HL-60 (cell line): ENCODE measurements around the gene USP17L15.
"Not testable (repeated sequence)": the region's sequence is repeated elsewhere in the genome, so short reads cannot be mapped to it uniquely, and the experiment has no call there.

ENCODE experiments used
- SPI1 ChIP-seq: IDR thresholded peaks from 2 replicates; pipeline ENCODE4 v1.6.1; 2012; ENCODE audit warnings: low read depth, mild to moderate bottlenecking, borderline replicate concordance
- TF ChIP-seq, protein P1 (sequence below): IDR thresholded peaks from one replicate; pipeline ENCODE4 v1.5.1; 2011; ENCODE audit warnings: low read length, control low read depth, inconsistent platforms; ENCODE audit not compliant: insufficient read depth

DNA sequence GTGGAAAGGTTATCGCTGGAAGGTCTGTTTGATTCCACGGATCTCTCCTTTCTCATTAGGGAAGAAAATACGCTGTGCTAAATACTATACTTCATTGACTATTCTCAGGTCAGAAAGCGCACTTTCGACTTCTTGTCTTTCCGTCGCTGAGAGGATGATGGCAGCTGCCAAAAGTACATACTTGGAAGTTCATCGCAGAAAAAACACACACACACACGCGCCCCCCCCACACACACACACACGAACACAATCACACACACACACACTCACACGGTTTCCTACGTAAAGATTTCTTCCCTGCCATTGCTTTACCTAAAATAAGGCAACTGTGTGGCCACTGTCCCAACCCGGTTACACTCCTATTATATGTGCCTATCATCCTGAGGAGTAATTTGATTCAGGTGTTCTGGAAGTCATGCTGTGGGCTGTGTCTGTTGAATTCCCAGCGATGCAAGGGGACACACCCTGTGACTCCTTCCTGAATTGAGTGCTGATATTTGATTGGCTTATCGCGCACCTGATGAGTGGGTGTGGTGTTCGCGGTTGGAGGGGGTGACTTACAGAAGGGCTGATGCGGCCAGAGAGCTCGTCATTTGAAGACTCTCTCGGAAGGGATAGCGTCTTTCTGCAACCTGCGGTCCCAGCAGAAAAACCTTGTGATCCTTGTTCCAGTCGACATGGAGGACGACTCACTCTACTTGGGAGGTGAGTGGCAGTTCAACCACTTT is 13.9 kb downstream of the USP17L15 start, which contains the start of gene USP17L18:
- TF ChIP-seq SPI1: not testable (repeated sequence)
- TF ChIP-seq, protein P1, sequence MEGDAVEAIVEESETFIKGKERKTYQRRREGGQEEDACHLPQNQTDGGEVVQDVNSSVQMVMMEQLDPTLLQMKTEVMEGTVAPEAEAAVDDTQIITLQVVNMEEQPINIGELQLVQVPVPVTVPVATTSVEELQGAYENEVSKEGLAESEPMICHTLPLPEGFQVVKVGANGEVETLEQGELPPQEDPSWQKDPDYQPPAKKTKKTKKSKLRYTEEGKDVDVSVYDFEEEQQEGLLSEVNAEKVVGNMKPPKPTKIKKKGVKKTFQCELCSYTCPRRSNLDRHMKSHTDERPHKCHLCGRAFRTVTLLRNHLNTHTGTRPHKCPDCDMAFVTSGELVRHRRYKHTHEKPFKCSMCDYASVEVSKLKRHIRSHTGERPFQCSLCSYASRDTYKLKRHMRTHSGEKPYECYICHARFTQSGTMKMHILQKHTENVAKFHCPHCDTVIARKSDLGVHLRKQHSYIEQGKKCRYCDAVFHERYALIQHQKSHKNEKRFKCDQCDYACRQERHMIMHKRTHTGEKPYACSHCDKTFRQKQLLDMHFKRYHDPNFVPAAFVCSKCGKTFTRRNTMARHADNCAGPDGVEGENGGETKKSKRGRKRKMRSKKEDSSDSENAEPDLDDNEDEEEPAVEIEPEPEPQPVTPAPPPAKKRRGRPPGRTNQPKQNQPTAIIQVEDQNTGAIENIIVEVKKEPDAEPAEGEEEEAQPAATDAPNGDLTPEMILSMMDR: not testable (repeated sequence)
